Vagina (tissue), 2 donors: Measurements from ENCODE around the gene ZCCHC3.

Source experiments
- CTCF ChIP-seq, 3 experiments: fragments of 450-650 bp in 2 of 3; fragments of 200-600 bp in 1 of 3; sonication (generic) in 1 of 3; IDR thresholded peaks; one replicate each; pipeline ENCODE4 v1.5.1; 2017 to 2019; ENCODE audit warnings: antibody characterized with exemption in 3 of 3, mild to moderate bottlenecking in 2 of 3, moderate library complexity in 2 of 3
- POLR2A ChIP-seq, 2 donors: fragments of 450-650 bp; IDR thresholded peaks; one replicate each; pipeline ENCODE4 v1.6.1; 2017; ENCODE audit warnings: antibody characterized with exemption in 2 of 2, mild to moderate bottlenecking in 2 of 2, moderate library complexity in 2 of 2
- POLR2AphosphoS5 ChIP-seq, 2 donors: sonication (generic); formaldehyde crosslinking; IDR thresholded peaks; one replicate each; pipeline ENCODE4 v1.9.0; 2017; ENCODE audit warnings: antibody characterized with exemption in 2 of 2, mild to moderate bottlenecking in 2 of 2, low read depth in 1 of 2; ENCODE audit not compliant: insufficient read depth in 1 of 2

DNA sequence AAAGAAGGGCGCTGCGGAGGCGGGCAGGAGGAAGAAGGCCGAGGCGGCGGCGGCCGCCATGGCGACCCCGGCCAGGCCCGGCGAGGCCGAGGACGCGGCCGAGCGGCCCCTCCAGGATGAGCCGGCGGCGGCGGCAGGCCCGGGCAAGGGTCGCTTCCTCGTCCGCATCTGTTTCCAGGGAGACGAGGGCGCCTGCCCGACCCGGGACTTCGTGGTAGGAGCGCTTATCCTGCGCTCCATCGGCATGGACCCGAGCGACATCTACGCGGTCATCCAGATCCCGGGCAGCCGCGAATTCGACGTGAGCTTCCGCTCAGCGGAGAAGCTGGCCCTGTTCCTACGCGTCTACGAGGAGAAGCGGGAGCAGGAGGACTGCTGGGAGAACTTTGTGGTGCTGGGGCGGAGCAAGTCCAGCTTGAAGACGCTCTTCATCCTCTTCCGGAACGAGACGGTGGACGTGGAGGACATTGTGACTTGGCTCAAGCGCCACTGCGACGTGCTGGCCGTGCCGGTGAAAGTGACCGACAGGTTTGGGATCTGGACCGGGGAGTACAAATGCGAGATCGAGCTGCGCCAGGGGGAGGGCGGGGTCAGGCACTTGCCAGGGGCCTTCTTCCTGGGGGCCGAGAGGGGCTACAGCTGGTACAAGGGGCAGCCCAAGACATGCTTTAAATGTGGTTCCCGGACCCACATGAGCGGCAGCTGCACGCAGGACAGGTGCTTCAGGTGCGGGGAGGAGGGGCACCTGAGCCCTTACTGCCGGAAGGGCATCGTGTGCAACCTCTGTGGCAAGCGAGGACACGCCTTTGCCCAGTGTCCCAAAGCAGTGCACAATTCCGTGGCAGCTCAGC lies 780 bp downstream of the ZCCHC3 start:
- TF ChIP-seq CTCF (IDR thresholded peaks at IDR 0.05) (no peak), POLR2A (IDR thresholded peaks at IDR 0.05) (no peak), POLR2AphosphoS5 (IDR thresholded peaks at IDR 0.05; ENCODE audit: insufficient read depth in 1 of 2, low read depth in 1 of 2) (peak in 1 of 2 donors; percentile 70)
